ENCODE results near the gene EDEM2. TPM values are rescaled to one million over a fixed set of nuclear protein-coding genes. Genes with fewer than 3 reads are reported as not detected.

The EDEM2 gene
- total RNA-seq, 1 donor from 2014 or later = 33.4 TPM

- Mint-ChIP-seq H3K36me3 (ENCODE audit: low read depth, unreplicated experiment) (peaks cover 3% of the 10 kb centered on the region), H3K4me3 (ENCODE audit: unreplicated experiment) (peak overlapping the region; percentile 29), H3K27me3 (ENCODE audit: low read depth, unreplicated experiment) (no peaks in the 10 kb centered on the region), H3K4me1 (ENCODE audit: low read depth, unreplicated experiment) (peaks cover 26% of the 10 kb centered on the region), H3K9me3 (ENCODE audit: unreplicated experiment) (no peaks in the 10 kb centered on the region), H3K27ac (ENCODE audit: unreplicated experiment) (peak overlapping the region; percentile 20)
- H3K4me3 ChIP-seq (ENCODE audit: insufficient read depth, low read depth, low read length) = no peak overlapping the region
- peaks cover 2% of the 10 kb centered on the region for H3K36me3 ChIP-seq (ENCODE audit: insufficient read depth, low read length)
- H3K9me3 ChIP-seq (ENCODE audit: insufficient read depth, low read depth, low read length) = no peaks in the 10 kb centered on the region
- no peak overlapping the region for H2AFZ ChIP-seq (ENCODE audit: low read depth, low read length)
- no peak for FAIRE-seq
- peaks cover 20% of the 10 kb centered on the region for H3K4me1 ChIP-seq (ENCODE audit: insufficient read depth, low read length)
- no peaks in the 10 kb centered on the region for H3K27me3 ChIP-seq (ENCODE audit: insufficient read depth, low read length)
- H3K27ac ChIP-seq (ENCODE audit: low read depth, low read length) = no peak overlapping the region
- peaks cover 68% of the 10 kb centered on the region for H4K20me1 ChIP-seq (ENCODE audit: insufficient read depth, low read length)
- H3K9ac ChIP-seq (ENCODE audit: low read length) = no peak overlapping the region
- peaks cover 86% of the 10 kb centered on the region for H3K79me2 ChIP-seq (ENCODE audit: insufficient read depth, low read length)
- H3K4me2 ChIP-seq (ENCODE audit: low read length) = no peak overlapping the region
- no peak for TF ChIP-seq EZH2 (IDR thresholded peaks at IDR 0.05; ENCODE audit: insufficient read depth, low read length)
- TF ChIP-seq, protein P1, sequence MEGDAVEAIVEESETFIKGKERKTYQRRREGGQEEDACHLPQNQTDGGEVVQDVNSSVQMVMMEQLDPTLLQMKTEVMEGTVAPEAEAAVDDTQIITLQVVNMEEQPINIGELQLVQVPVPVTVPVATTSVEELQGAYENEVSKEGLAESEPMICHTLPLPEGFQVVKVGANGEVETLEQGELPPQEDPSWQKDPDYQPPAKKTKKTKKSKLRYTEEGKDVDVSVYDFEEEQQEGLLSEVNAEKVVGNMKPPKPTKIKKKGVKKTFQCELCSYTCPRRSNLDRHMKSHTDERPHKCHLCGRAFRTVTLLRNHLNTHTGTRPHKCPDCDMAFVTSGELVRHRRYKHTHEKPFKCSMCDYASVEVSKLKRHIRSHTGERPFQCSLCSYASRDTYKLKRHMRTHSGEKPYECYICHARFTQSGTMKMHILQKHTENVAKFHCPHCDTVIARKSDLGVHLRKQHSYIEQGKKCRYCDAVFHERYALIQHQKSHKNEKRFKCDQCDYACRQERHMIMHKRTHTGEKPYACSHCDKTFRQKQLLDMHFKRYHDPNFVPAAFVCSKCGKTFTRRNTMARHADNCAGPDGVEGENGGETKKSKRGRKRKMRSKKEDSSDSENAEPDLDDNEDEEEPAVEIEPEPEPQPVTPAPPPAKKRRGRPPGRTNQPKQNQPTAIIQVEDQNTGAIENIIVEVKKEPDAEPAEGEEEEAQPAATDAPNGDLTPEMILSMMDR (IDR thresholded peaks at IDR 0.05; ENCODE audit: insufficient read depth, low read depth, low read length) = no peak
- DNase-seq (ENCODE audit: low read depth) = no peak
Observed at GRCh38 chr20:35088231-35089145, 58.6 kb downstream of the EDEM2 start.

- Mint-ChIP-seq H3K4me3 (ENCODE audit: unreplicated experiment) (no peak overlapping the region), H3K9me3 (ENCODE audit: unreplicated experiment) (no peaks in the 10 kb centered on the region), H3K27me3 (ENCODE audit: low read depth, unreplicated experiment) (no peaks in the 10 kb centered on the region), H3K36me3 (ENCODE audit: low read depth, unreplicated experiment) (peaks cover 3% of the 10 kb centered on the region), H3K4me1 (ENCODE audit: low read depth, unreplicated experiment) (peaks cover 19% of the 10 kb centered on the region), H3K27ac (ENCODE audit: unreplicated experiment) (no peak overlapping the region)
- Histone ChIP-seq H3K4me1 (ENCODE audit: insufficient read depth, low read length) (peaks cover 13% of the 10 kb centered on the region), H3K9me3 (ENCODE audit: insufficient read depth, low read depth, low read length) (no peaks in the 10 kb centered on the region), H3K4me2 (ENCODE audit: low read length) (no peak overlapping the region), H2AFZ (ENCODE audit: low read depth, low read length) (no peak overlapping the region), H3K27me3 (ENCODE audit: insufficient read depth, low read length) (no peaks in the 10 kb centered on the region), H3K36me3 (ENCODE audit: insufficient read depth, low read length) (peaks cover 2% of the 10 kb centered on the region), H3K4me3 (ENCODE audit: insufficient read depth, low read depth, low read length) (no peak overlapping the region), H4K20me1 (ENCODE audit: insufficient read depth, low read length) (peaks cover 75% of the 10 kb centered on the region), H3K9ac (ENCODE audit: low read length) (no peak overlapping the region), H3K79me2 (ENCODE audit: insufficient read depth, low read length) (peaks cover 93% of the 10 kb centered on the region), H3K27ac (ENCODE audit: low read depth, low read length) (no peak overlapping the region)
- DNase-seq (ENCODE audit: low read depth) (no peak), FAIRE-seq (no peak)
- TF ChIP-seq, protein P1 (IDR thresholded peaks at IDR 0.05; ENCODE audit: insufficient read depth, low read depth, low read length) = no peak
- no peak for TF ChIP-seq EZH2 (IDR thresholded peaks at IDR 0.05; ENCODE audit: insufficient read depth, low read length)
Observed at GRCh38 chr20:35087791-35088190, 59.3 kb downstream of the EDEM2 start.

DNA sequence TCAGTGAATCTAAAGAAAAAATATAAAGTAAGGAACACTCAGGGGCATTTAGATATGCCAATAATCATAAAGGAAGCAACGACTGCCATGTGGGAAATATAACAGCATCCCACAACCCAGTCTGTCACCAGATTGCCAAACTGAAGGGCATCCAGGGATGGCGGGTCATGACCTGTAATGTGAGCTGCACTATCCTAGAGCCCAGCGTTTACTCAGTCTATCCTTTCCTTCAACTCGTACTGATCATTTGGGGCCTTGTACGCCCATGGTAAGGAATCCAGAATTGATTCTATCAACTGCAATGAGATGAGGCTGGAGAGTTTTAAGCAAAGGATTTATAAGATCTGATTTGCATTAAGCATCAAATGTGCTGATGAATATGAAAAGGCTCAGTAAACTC lies 59.8 kb downstream of the EDEM2 start:
- TF ChIP-seq, protein P1 (IDR thresholded peaks at IDR 0.05; ENCODE audit: insufficient read depth, low read depth, low read length) = no peak
- no peak for TF ChIP-seq EZH2 (IDR thresholded peaks at IDR 0.05; ENCODE audit: insufficient read depth, low read length)
- Histone ChIP-seq H4K20me1 (ENCODE audit: insufficient read depth, low read length) (peaks cover 78% of the 10 kb centered on the region), H3K27me3 (ENCODE audit: insufficient read depth, low read length) (no peaks in the 10 kb centered on the region), H2AFZ (ENCODE audit: low read depth, low read length) (no peak overlapping the region), H3K9me3 (ENCODE audit: insufficient read depth, low read depth, low read length) (no peaks in the 10 kb centered on the region), H3K4me2 (ENCODE audit: low read length) (no peak overlapping the region), H3K36me3 (ENCODE audit: insufficient read depth, low read length) (peaks cover 2% of the 10 kb centered on the region), H3K4me1 (ENCODE audit: insufficient read depth, low read length) (peaks cover 13% of the 10 kb centered on the region), H3K27ac (ENCODE audit: low read depth, low read length) (no peak overlapping the region), H3K4me3 (ENCODE audit: insufficient read depth, low read depth, low read length) (no peak overlapping the region), H3K79me2 (ENCODE audit: insufficient read depth, low read length) (peaks cover 97% of the 10 kb centered on the region), H3K9ac (ENCODE audit: low read length) (no peak overlapping the region)
- Mint-ChIP-seq H3K4me3 (ENCODE audit: unreplicated experiment) (no peak overlapping the region), H3K27me3 (ENCODE audit: low read depth, unreplicated experiment) (no peaks in the 10 kb centered on the region), H3K36me3 (ENCODE audit: low read depth, unreplicated experiment) (peaks cover 3% of the 10 kb centered on the region), H3K9me3 (ENCODE audit: unreplicated experiment) (no peaks in the 10 kb centered on the region), H3K4me1 (ENCODE audit: low read depth, unreplicated experiment) (peaks cover 19% of the 10 kb centered on the region), H3K27ac (ENCODE audit: unreplicated experiment) (no peak overlapping the region)
- DNase-seq (ENCODE audit: low read depth) = no peak
- no peak for FAIRE-seq
